Thyroid gland (tissue), 4 donors: ENCODE measurements around the gene ACMSD. TPM values are rescaled to one million over a fixed set of nuclear protein-coding genes. Genes with fewer than 3 reads are reported as not detected.

Source experiments
- DNase-seq, 2 donors: peaks; one replicate each; pipeline ENCODE4 v3.0.0-alpha.2; 2019
- H3K27ac ChIP-seq, 3 donors: fragments of 200-600 bp; sonication (generic); 1 replicate in 2 of 3; 2 replicates in 1 of 3; pipeline ENCODE4 v1.5.1; 2016 to 2019; ENCODE audit warnings: mild to moderate bottlenecking in 1 of 3, moderate library complexity in 1 of 3
- H3K27me3 ChIP-seq: fragments of 200-600 bp; sonication (generic); one replicate; pipeline ENCODE4 v1.5.1; 2019
- H3K36me3 ChIP-seq, 2 donors: fragments of 200-600 bp; sonication (generic); one replicate each; pipeline ENCODE4 v1.5.1; 2016 to 2019
- H3K4me1 ChIP-seq, 2 donors: fragments of 200-600 bp; sonication (generic); one replicate each; pipeline ENCODE4 v1.5.1; 2017 to 2019
- H3K4me3 ChIP-seq, 3 donors: fragments of 200-600 bp; sonication (generic); replicated peaks in 1 of 3; 1 replicate in 2 of 3; 2 replicates in 1 of 3; pipeline ENCODE4 v1.5.1; 2016; ENCODE audit warnings: mild to moderate bottlenecking in 1 of 3
- H3K9me3 ChIP-seq: fragments of 200-600 bp; sonication (generic); one replicate; pipeline ENCODE4 v1.5.1; 2017
- CTCF ChIP-seq, 6 experiments: fragments of 200-600 bp in 3 of 6; fragments of 450-650 bp in 3 of 6; sonication (generic) in 3 of 6; IDR thresholded peaks; one replicate each; pipeline ENCODE4 v1.5.1; 2016 to 2019; ENCODE audit warnings: antibody characterized with exemption in 6 of 6, mild to moderate bottlenecking in 2 of 6, inconsistent platforms in 1 of 6, moderate library complexity in 1 of 6
- POLR2A ChIP-seq, 2 donors: fragments of 450-650 bp; IDR thresholded peaks; one replicate each; pipeline ENCODE4 v1.6.1; 2017; ENCODE audit warnings: antibody characterized with exemption in 2 of 2, mild to moderate bottlenecking in 2 of 2, moderate library complexity in 1 of 2
- WGBS, 2 donors: methylation state at CpG; one replicate each; pipeline ENCODE4 v1.1.5; 2017; 5-methylcytosine and 5-hydroxymethylcytosine counted together
- intact Hi-C: fragments of 100-400 bp; cut with DNase I; formaldehyde crosslinking; loops from one replicate; pipeline ENCODE4 v1.15.1; 2023
- total RNA-seq, 4 donors: library from RNA; depleted of rRNA; stranded (reverse); fragments of >200 nt; gene quantifications; one replicate each; pipeline ENCODE4 v1.2.3, GENCODE V29; 2016

ACMSD gene
- total RNA-seq, 4 donors from 2014 or later, result 1.4 TPM; not detected in 3

GRCh38 chr2:134882773-134883172 lies 44.4 kb downstream of the ACMSD start:
- Histone ChIP-seq H3K27me3 (no peaks in the 10 kb centered on the region), H3K27ac (no peak overlapping the region), H3K36me3 (no peaks in the 10 kb centered on the region), H3K4me1 (no peaks in the 10 kb centered on the region), H3K4me3 (no peak overlapping the region), H3K9me3 (no peaks in the 10 kb centered on the region)
- no peak for DNase-seq
- TF ChIP-seq CTCF (IDR thresholded peaks at IDR 0.05) (no peak), POLR2A (IDR thresholded peaks at IDR 0.05) (no peak)
- intact Hi-C loops, result no loop called here

GRCh38 chr2:134883552-134884293 lies 45.3 kb downstream of the ACMSD start:
- H3K27ac ChIP-seq, result no peak overlapping the region
- no peaks in the 10 kb centered on the region for H3K4me1 ChIP-seq
- H3K36me3 ChIP-seq, result no peaks in the 10 kb centered on the region
- TF ChIP-seq POLR2A (IDR thresholded peaks at IDR 0.05), result no peak
- TF ChIP-seq CTCF (IDR thresholded peaks at IDR 0.05), result no peak
- intact Hi-C loops, result no loop called here
- H3K9me3 ChIP-seq, result no peaks in the 10 kb centered on the region
- no peak overlapping the region for H3K4me3 ChIP-seq
- H3K27me3 ChIP-seq, result no peaks in the 10 kb centered on the region
- DNase-seq, result no peak
- 96 to 98% methylated on average over 3 of the region's 3 CpGs for WGBS, 2 donors

- intact Hi-C loops, result no loop called here
- Histone ChIP-seq H3K4me3 (no peak overlapping the region), H3K27ac (no peak overlapping the region), H3K4me1 (no peaks in the 10 kb centered on the region), H3K9me3 (no peaks in the 10 kb centered on the region), H3K27me3 (no peaks in the 10 kb centered on the region), H3K36me3 (no peaks in the 10 kb centered on the region)
- TF ChIP-seq CTCF (IDR thresholded peaks at IDR 0.05) (no peak), POLR2A (IDR thresholded peaks at IDR 0.05) (no peak)
- DNase-seq, result no peak
These were observed 46.0 kb downstream of the ACMSD start for GRCh38 chr2:134884435-134884834.

GRCh38 chr2:134892282-134893035 lies 54.0 kb downstream of the ACMSD start:
- Histone ChIP-seq H3K4me3 (no peak overlapping the region), H3K4me1 (no peaks in the 10 kb centered on the region), H3K27me3 (no peaks in the 10 kb centered on the region), H3K9me3 (no peaks in the 10 kb centered on the region), H3K27ac (no peak overlapping the region), H3K36me3 (no peaks in the 10 kb centered on the region)
- TF ChIP-seq POLR2A (IDR thresholded peaks at IDR 0.05) (no peak), CTCF (IDR thresholded peaks at IDR 0.05) (no peak)
- no peak for DNase-seq
- intact Hi-C loops, result no loop called here
- WGBS, 2 donors, result 91 to 98% methylated on average over 1 of the region's 1 CpG

GRCh38 chr2:134897932-134898331 lies 59.5 kb downstream of the ACMSD start:
- intact Hi-C loops, result no loop called here
- H3K4me3 ChIP-seq, result no peak overlapping the region
- no peaks in the 10 kb centered on the region for H3K9me3 ChIP-seq
- TF ChIP-seq CTCF (IDR thresholded peaks at IDR 0.05), result peak in 4 of 6 experiments; percentile 29 to 62 (median 46)
- TF ChIP-seq POLR2A (IDR thresholded peaks at IDR 0.05), result no peak
- H3K27me3 ChIP-seq, result no peaks in the 10 kb centered on the region
- H3K27ac ChIP-seq, result no peak overlapping the region
- no peak for DNase-seq
- no peaks in the 10 kb centered on the region for H3K4me1 ChIP-seq
- no peaks in the 10 kb centered on the region for H3K36me3 ChIP-seq
